Gastrocnemius medialis (tissue), 4 donors: ENCODE data around the gene CIT. TPM values are rescaled to one million over a fixed set of nuclear protein-coding genes. Genes with fewer than 3 reads are reported as not detected.

Source experiments
- ATAC-seq, 2 donors: fragments of 150-250 bp; one replicate each; pipeline ENCODE4 v1.9.1; 2016
- DNase-seq, 2 donors: peaks; one replicate each; pipeline ENCODE4 v3.0.0-alpha.2; 2019
- H3K27ac ChIP-seq, 4 donors: fragments of 200-600 bp; sonication (generic); 1 replicate in 1 of 4; 2 replicates in 3 of 4; pipeline ENCODE4 v1.5.1; 2016 to 2018; ENCODE audit warnings: mild to moderate bottlenecking in 2 of 4, moderate library complexity in 1 of 4
- H3K27me3 ChIP-seq, 3 donors: fragments of 200-600 bp; sonication (generic) in 2 of 3; 1 replicate in 1 of 3; 2 replicates in 2 of 3; pipeline versions ENCODE4 v1.5.1 to v1.6.0; 2016 to 2019; ENCODE audit warnings: mild to moderate bottlenecking in 1 of 3, moderate library complexity in 1 of 3
- H3K36me3 ChIP-seq, 2 donors: fragments of 200-600 bp; sonication (generic) in 1 of 2; one replicate each; pipeline ENCODE4 v1.5.1; 2017 to 2018
- H3K4me1 ChIP-seq, 2 donors: fragments of 200-600 bp; sonication (generic) in 1 of 2; one replicate each; pipeline ENCODE4 v1.5.1; 2016 to 2017; ENCODE audit warnings: mild to moderate bottlenecking in 2 of 2
- H3K4me3 ChIP-seq, 4 donors: fragments of 200-600 bp; sonication (generic) in 3 of 4; 1 replicate in 1 of 4; 2 replicates in 3 of 4; pipeline ENCODE4 v1.5.1; 2016 to 2019; ENCODE audit warnings: mild to moderate bottlenecking in 2 of 4
- H3K9me3 ChIP-seq, 3 donors: fragments of 200-600 bp; sonication (generic) in 2 of 3; 1 replicate in 1 of 3; 2 replicates in 2 of 3; pipeline ENCODE4 v1.5.1; 2016 to 2019
- CTCF ChIP-seq, 5 experiments: fragments of 450-650 bp in 3 of 5; fragments of 200-600 bp in 2 of 5; sonication (generic) in 2 of 5; IDR thresholded peaks in 4 of 5; conservative IDR thresholded peaks in 1 of 5; 1 replicate in 4 of 5; 2 replicates in 1 of 5; pipeline ENCODE4 v1.5.1; 2016 to 2019; ENCODE audit warnings: antibody characterized with exemption in 5 of 5, mild to moderate bottlenecking in 3 of 5, moderate library complexity in 3 of 5
- POLR2A ChIP-seq, 2 donors: fragments of 450-650 bp; IDR thresholded peaks; one replicate each; pipeline ENCODE4 v1.6.1; 2017; ENCODE audit warnings: antibody characterized with exemption in 2 of 2, mild to moderate bottlenecking in 2 of 2, moderate library complexity in 2 of 2
- in situ Hi-C, 4 donors: fragments of 200-750 bp; cut with MboI; loops; one replicate each; pipeline versions ENCODE4 v1.15.0 to v1.8.0; 2017; ENCODE audit warnings: low sequenced_read_pairs in 4 of 4
- intact Hi-C: fragments of 100-400 bp; cut with DNase I; formaldehyde crosslinking; loops from one replicate; pipeline ENCODE4 v1.15.1; 2023; ENCODE audit warnings: low total_unique reads
- total RNA-seq, 4 donors: library from RNA; depleted of rRNA; stranded (reverse); fragments of >200 nt; gene quantifications; one replicate each; pipeline versions ENCODE4 v1.1.0 to v1.2.3, GENCODE V29; 2016

The CIT gene
- total RNA-seq, 4 donors from 2014 or later: 0.05 to 4.0 (median 1.5) TPM

GRCh38 chr12:119652665-119653064 is 224.5 kb downstream of the CIT start:
- in situ Hi-C loops: loop anchor here in 2 of 4 donors (10.0 to 25.0 kb wide), 2 partner anchors 208 to 215 kb away; no protein-coding TSS in a partner anchor

GRCh38 chr12:119649202-119649808 is 227.8 kb downstream of the CIT start:
- in situ Hi-C loops: no loop called here
- DNase-seq: no peak
- Histone ChIP-seq H3K4me1 (peaks cover 4 to 5% of the 10 kb centered on the region in 2 donors), H3K36me3 (no peaks in the 10 kb centered on the region), H3K9me3 (no peaks in the 10 kb centered on the region), H3K4me3 (no peak overlapping the region), H3K27ac (no peak overlapping the region), H3K27me3 (no peaks in the 10 kb centered on the region)
- ATAC-seq: no peak
- TF ChIP-seq CTCF (IDR thresholded peaks at IDR 0.05 in 4 of 5, conservative IDR thresholded peaks at IDR 0.05 in 1 of 5): peak; percentile 46 to 77 (median 69)
- no peak for TF ChIP-seq POLR2A (IDR thresholded peaks at IDR 0.05)
- intact Hi-C loops: loop anchor here (5.0 kb wide), 1 partner anchor 207 kb away; no protein-coding TSS in a partner anchor

More at GRCh38 chr12:119652665-119653064, 224.5 kb downstream of the CIT start:
- no peak overlapping the region for H3K27ac ChIP-seq
- intact Hi-C loops: no loop called here
- DNase-seq: no peak
- no peaks in the 10 kb centered on the region for H3K4me1 ChIP-seq
- H3K9me3 ChIP-seq: no peaks in the 10 kb centered on the region
- no peak overlapping the region for H3K4me3 ChIP-seq
- H3K27me3 ChIP-seq: no peaks in the 10 kb centered on the region
- H3K36me3 ChIP-seq: no peaks in the 10 kb centered on the region
- no peak for ATAC-seq
- TF ChIP-seq POLR2A (IDR thresholded peaks at IDR 0.05): no peak

GRCh38 chr12:119645535-119646059 is 231.5 kb downstream of the CIT start:
- peak overlapping the region; percentile 60 to 88 (median 80) for H3K27ac ChIP-seq
- peaks cover 4 to 5% of the 10 kb centered on the region in 2 donors for H3K4me1 ChIP-seq
- TF ChIP-seq POLR2A (IDR thresholded peaks at IDR 0.05) (no peak), CTCF (IDR thresholded peaks at IDR 0.05 in 4 of 5, conservative IDR thresholded peaks at IDR 0.05 in 1 of 5) (no peak)
- no peak overlapping the region for H3K4me3 ChIP-seq
- in situ Hi-C loops (no loop called here), intact Hi-C loops (loop anchor here (2.0 to 5.0 kb wide), 2 partner anchors 53 to 203 kb away; partner anchors contain the start of gene TMEM233)
- H3K36me3 ChIP-seq: no peaks in the 10 kb centered on the region
- H3K9me3 ChIP-seq: no peaks in the 10 kb centered on the region
- ATAC-seq (peak; percentile 72 to 78), DNase-seq (peak; percentile 77 to 79)
- H3K27me3 ChIP-seq: no peaks in the 10 kb centered on the region

- in situ Hi-C loops: no loop called here
- TF ChIP-seq CTCF (IDR thresholded peaks at IDR 0.05 in 4 of 5, conservative IDR thresholded peaks at IDR 0.05 in 1 of 5): no peak
- TF ChIP-seq POLR2A (IDR thresholded peaks at IDR 0.05): no peak
- intact Hi-C loops: loop anchor here (2.0 to 5.0 kb wide), 2 partner anchors 52 to 203 kb away; partner anchors contain the start of gene TMEM233
These were observed 232.2 kb downstream of the CIT start for GRCh38 chr12:119644930-119645329.

GRCh38 chr12:119642986-119643385 is 234.1 kb downstream of the CIT start:
- in situ Hi-C loops (no loop called here), intact Hi-C loops (no loop called here)
- no peaks in the 10 kb centered on the region for H3K36me3 ChIP-seq
- H3K9me3 ChIP-seq: no peaks in the 10 kb centered on the region
- DNase-seq: no peak
- TF ChIP-seq CTCF (IDR thresholded peaks at IDR 0.05 in 4 of 5, conservative IDR thresholded peaks at IDR 0.05 in 1 of 5) (peak in 1 of 5 experiments; percentile 16), POLR2A (IDR thresholded peaks at IDR 0.05) (no peak)
- H3K4me1 ChIP-seq: peaks cover 4 to 5% of the 10 kb centered on the region in 2 donors
- ATAC-seq: no peak
- H3K27me3 ChIP-seq: no peaks in the 10 kb centered on the region
- H3K27ac ChIP-seq: peak overlapping the region; percentile 60 to 88 (median 80)
- no peak overlapping the region for H3K4me3 ChIP-seq

More at GRCh38 chr12:119644930-119645329, 232.2 kb downstream of the CIT start:
- no peaks in the 10 kb centered on the region for H3K36me3 ChIP-seq
- no peaks in the 10 kb centered on the region for H3K9me3 ChIP-seq
- peak overlapping the region; percentile 60 to 88 (median 80) for H3K27ac ChIP-seq
- peaks cover 4 to 5% of the 10 kb centered on the region in 2 donors for H3K4me1 ChIP-seq
- no peak overlapping the region for H3K4me3 ChIP-seq
- no peaks in the 10 kb centered on the region for H3K27me3 ChIP-seq
- DNase-seq: peak; percentile 66 to 74
- peak; percentile 82 to 89 for ATAC-seq
